ENCODE results near the gene INTS1. TPM values are rescaled to one million over a fixed set of nuclear protein-coding genes. Genes with fewer than 3 reads are reported as not detected.
A peak's percentile ranks its signal among the peaks of the same experiment; 100 is the strongest.

Gene INTS1
- total RNA-seq, 4 donors from 2014 or later = 33.1 to 80.3 (median 48.0) TPM

DNA sequence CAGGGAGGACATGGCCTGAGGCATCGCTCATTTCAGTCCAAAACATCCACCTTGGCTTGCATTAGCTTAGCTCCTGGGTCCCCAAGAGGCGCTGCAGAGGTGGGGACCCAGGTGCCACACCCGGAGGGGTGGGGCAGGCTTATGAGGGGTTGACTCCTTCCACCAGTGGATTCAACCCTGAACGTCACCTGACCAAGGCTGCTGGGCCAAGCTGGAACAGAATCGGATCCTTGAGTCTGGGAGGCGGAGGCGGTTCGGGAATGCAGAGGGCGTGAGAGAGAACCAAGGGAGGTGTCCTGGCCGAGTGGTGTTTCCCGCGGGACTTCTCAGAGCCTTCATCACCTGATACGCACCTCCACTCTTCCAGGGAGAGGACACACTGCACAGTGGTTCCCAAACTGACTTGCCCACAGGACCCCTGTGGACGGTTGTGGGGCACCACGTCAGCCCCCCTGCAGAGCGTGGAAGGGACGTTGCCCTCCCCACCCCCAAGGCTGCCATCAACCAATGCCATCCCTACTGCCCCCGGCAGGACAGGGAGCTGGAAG lies 40.4 kb downstream of the INTS1 start:
- Histone ChIP-seq H3K27me3 (no peaks in the 10 kb centered on the region), H3K27ac (replicated peaks in 1 of 4) (no peak overlapping the region), H3K4me1 (peaks cover 38 to 74% (median 71%) of the 10 kb centered on the region in 4 donors), H3K36me3 (peaks cover 0 to 8% (median 4%) of the 10 kb centered on the region in 4 donors), H3K9me3 (no peaks in the 10 kb centered on the region), H3K4me3 (no peak overlapping the region)
- 63% methylated on average over 18 of the region's 18 CpGs for WGBS
- intact Hi-C loops (cut with DNase I) = no loop called here
- TF ChIP-seq, protein P1, sequence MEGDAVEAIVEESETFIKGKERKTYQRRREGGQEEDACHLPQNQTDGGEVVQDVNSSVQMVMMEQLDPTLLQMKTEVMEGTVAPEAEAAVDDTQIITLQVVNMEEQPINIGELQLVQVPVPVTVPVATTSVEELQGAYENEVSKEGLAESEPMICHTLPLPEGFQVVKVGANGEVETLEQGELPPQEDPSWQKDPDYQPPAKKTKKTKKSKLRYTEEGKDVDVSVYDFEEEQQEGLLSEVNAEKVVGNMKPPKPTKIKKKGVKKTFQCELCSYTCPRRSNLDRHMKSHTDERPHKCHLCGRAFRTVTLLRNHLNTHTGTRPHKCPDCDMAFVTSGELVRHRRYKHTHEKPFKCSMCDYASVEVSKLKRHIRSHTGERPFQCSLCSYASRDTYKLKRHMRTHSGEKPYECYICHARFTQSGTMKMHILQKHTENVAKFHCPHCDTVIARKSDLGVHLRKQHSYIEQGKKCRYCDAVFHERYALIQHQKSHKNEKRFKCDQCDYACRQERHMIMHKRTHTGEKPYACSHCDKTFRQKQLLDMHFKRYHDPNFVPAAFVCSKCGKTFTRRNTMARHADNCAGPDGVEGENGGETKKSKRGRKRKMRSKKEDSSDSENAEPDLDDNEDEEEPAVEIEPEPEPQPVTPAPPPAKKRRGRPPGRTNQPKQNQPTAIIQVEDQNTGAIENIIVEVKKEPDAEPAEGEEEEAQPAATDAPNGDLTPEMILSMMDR (IDR thresholded peaks at IDR 0.05) = no peak
- DNase-seq (ENCODE audit: extremely low spot score) = no peak

DNA sequence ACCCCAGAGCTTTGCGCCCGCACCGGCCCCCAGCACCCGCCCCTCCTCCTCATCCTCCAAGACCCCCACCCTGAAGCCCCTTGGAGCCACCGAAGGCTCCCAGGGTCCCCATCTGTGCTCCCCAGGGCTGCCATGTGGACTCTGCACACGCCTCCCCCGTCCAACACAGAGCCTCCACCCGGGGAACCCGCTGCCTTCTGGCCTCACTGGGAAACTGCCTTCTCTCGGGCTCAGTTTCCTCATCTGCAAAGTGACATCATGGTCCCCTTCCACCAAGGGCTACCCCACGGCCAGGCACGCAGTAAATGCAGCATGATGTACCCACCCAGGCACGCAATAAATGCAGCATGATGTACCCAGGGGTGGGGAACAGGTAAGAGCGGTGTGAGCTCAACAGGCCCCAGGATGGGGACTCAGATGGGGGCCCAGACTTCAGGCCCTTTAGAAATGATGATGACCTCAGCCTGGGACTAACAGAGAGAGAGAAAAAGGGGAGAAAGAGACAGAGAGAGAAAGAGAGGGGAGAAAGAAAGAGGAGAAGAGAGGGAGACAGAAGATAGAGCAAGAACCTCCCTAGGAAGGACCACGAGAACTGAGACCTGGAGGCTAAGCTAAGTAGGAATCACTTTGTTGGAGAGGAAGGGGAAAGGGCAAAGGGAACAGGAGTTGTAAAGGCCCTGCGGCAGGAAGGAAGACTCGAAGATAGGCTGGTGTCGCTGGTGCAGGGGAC lies 42.4 kb downstream of the INTS1 start:
- H3K9me3 ChIP-seq = no peaks in the 10 kb centered on the region
- H3K27ac ChIP-seq (replicated peaks in 1 of 4) = peak overlapping the region; percentile 82 to 91 (median 88)
- H3K36me3 ChIP-seq = no peaks in the 10 kb centered on the region
- 72% methylated on average over 18 of the region's 18 CpGs for WGBS
- H3K4me3 ChIP-seq = peak overlapping the region in 2 of 4 donors; percentile 73 to 74
- DNase-seq (ENCODE audit: extremely low spot score) = no peak
- no peak for TF ChIP-seq POLR2AphosphoS5 (IDR thresholded peaks at IDR 0.05)
- TF ChIP-seq POLR2A (IDR thresholded peaks at IDR 0.05; ENCODE audit: low read depth) = no peak
- TF ChIP-seq EP300 (IDR thresholded peaks at IDR 0.05) = no peak
- TF ChIP-seq, protein P1 (IDR thresholded peaks at IDR 0.05) = no peak
- intact Hi-C loops (cut with DNase I) = no loop called here
- H3K4me1 ChIP-seq = peaks cover 45 to 84% (median 83%) of the 10 kb centered on the region in 4 donors
- no peaks in the 10 kb centered on the region for H3K27me3 ChIP-seq

DNA sequence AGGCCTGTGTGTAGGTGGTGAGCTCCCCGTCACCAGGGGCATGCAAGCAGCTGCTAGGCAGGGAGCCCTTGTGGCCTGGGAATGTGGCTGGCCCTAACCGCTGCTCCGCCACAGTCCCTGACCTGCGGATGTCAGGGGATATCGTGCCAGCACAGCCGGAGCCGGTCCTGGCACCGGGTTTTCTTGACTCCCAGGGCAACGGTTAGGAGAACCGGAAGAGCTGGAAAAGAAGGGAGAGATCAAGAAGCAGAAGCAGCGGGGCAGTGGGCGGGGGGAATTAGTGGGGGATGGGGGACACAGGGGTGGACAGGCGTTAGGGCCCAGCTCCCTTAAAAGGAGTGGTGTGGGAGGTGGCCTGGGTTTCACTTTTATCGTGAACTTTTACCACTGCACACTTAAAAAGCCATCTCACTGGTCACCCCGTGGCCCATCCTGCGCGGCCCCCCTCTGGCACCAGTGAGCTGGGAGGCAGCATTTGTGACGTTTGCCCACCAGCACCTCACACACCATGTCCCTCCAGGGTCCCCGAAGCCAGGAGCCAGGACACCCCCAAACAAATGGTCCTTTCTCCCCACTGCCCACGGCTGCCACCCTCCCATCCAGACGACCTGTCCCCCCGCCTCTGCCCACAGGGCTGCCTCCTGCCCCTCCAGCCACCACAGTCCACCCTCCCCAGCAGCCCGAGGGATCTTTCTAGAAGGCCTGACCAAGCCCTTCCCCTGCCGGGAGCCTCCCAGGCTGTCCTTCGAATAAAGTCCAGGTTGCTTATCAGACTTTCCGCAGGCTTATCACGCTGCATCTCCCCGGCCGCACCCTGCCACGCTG lies 43.2 kb downstream of the INTS1 start:
- intact Hi-C loops (cut with DNase I) = no loop called here
- Histone ChIP-seq H3K36me3 (no peaks in the 10 kb centered on the region), H3K27me3 (no peaks in the 10 kb centered on the region), H3K27ac (replicated peaks in 1 of 4) (peak overlapping the region; percentile 82 to 91 (median 88)), H3K4me3 (peak overlapping the region; percentile 73 to 85 (median 78)), H3K9me3 (no peaks in the 10 kb centered on the region), H3K4me1 (peaks cover 38 to 84% (median 82%) of the 10 kb centered on the region in 4 donors)
- peak; percentile 92 for DNase-seq (ENCODE audit: extremely low spot score)
- peak; percentile 47 to 59 for TF ChIP-seq POLR2AphosphoS5 (IDR thresholded peaks at IDR 0.05)
- TF ChIP-seq POLR2A (IDR thresholded peaks at IDR 0.05; ENCODE audit: low read depth) = no peak
- WGBS = 34% methylated on average over 28 of the region's 30 CpGs

DNA sequence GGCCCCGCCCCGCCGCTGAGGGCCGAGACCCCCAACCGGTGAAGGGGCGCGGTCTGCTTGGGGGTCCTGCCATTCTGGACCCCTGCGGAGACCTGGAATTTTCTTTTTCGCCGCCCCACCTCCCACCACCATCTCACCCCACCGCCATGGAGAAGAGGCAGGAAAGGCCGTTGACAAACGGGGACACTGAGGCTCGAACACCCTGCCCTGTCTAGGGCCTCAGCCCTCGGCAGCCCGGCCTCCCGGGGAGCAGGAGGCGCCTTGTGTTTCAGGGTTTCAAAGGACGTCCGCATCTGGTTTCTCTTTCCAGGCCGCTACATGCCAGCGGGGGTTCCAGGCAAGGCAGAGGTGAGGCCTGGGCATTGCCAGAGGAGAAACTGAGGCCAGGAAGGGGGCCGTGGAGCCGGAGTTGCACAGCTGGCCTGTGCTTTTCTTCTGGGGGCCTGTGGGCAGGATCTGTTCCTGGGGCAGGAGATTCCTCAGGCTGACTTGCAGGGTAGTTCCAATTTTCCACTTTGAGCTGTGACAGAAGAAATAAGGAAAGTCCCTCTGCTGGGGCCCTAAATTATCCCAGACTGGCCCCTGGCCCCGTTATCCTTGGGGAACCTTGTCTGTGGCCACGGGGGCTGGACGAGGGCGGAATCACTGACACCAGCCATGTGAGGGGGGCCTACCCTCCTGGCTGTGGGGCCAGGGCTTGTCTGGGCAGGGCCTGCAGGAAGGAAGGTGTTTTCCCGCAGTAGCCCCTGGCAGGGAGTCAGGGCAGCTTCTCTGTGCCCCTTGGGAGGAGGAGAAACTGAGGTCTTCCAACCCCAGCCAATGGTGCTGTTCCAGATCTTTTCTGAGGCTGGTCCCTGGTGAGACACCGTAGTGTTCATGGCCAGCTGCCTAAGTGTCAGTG lies 44.0 kb downstream of the INTS1 start:
- Histone ChIP-seq H3K27me3 (no peaks in the 10 kb centered on the region), H3K4me1 (peaks cover 46 to 88% (median 87%) of the 10 kb centered on the region in 4 donors), H3K4me3 (peak overlapping the region; percentile 73 to 85 (median 78)), H3K9me3 (no peaks in the 10 kb centered on the region), H3K36me3 (no peaks in the 10 kb centered on the region), H3K27ac (replicated peaks in 1 of 4) (peak overlapping the region; percentile 82 to 91 (median 88))
- DNase-seq (ENCODE audit: extremely low spot score) = no peak
- intact Hi-C loops (cut with DNase I) = no loop called here
- TF ChIP-seq POLR2A (IDR thresholded peaks at IDR 0.05; ENCODE audit: low read depth) (no peak), EP300 (IDR thresholded peaks at IDR 0.05) (no peak)
- 8% methylated on average over 14 of the region's 30 CpGs for WGBS

DNA sequence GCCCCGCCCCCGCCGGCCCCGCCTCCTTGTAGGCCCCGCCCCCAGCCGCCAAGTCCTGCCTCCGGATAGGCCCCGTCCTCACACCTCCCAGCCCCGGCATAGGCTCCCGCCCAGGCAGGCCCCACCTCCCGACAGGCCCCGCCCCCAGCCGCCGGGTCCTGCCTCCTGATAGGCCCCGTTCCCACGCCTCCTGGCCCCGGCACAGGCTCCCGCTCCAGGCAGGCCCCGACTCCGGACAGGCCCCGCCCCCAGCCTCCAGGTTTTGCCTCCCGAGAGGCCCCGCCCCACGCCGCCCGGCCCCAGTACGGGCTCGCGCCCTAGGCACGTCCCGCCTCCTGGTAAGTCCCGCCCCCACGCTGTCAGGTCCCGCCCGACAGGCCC lies 44.7 kb downstream of the INTS1 start:
- intact Hi-C loops (cut with DNase I) = no loop called here
- TF ChIP-seq, protein P1 (IDR thresholded peaks at IDR 0.05) = no peak
- TF ChIP-seq POLR2AphosphoS5 (IDR thresholded peaks at IDR 0.05) (no peak), EP300 (IDR thresholded peaks at IDR 0.05) (no peak), POLR2A (IDR thresholded peaks at IDR 0.05; ENCODE audit: low read depth) (no peak)
- Histone ChIP-seq H3K4me1 (peaks cover 53 to 95% (median 92%) of the 10 kb centered on the region in 4 donors), H3K4me3 (peak overlapping the region; percentile 73 to 85 (median 78)), H3K36me3 (no peaks in the 10 kb centered on the region), H3K27ac (replicated peaks in 1 of 4) (peak overlapping the region; percentile 82 to 91 (median 88)), H3K27me3 (no peaks in the 10 kb centered on the region), H3K9me3 (no peaks in the 10 kb centered on the region)
- DNase-seq (ENCODE audit: extremely low spot score) = peak; percentile 100
- 0% methylated on average over 14 of the region's 35 CpGs for WGBS
